HEK293 (cell line): ENCODE results near the gene MAP3K15.

Experiments used
- CTCF ChIA-PET: fragments of 350-600 bp; formaldehyde crosslinking; extraction: SDS; loops from one replicate; lab custom pipeline; 2021; ENCODE audit warnings: antibody characterized with exemption; lab: Yijun Ruan, JAX
- POLR2A ChIA-PET: fragments of 300-600 bp; formaldehyde crosslinking; extraction: SDS; loops from one replicate; lab custom pipeline; 2020; ENCODE audit warnings: antibody characterized with exemption, inconsistent platforms; lab: Yijun Ruan, JAX
- H3K27ac ChIP-seq: fragments of 200-500 bp; sonication (Bioruptor generic); 2 replicates; pipeline ENCODE4 v1.5.1; 2014; ENCODE audit warnings: low read depth, low read length, control low read depth, inconsistent platforms; ENCODE audit errors: extremely low read depth
- H3K36me3 ChIP-seq, 2 experiments: fragments of 200-500 bp in 1 of 2; sonication (Bioruptor generic) in 1 of 2; 1 replicate in 1 of 2; 2 replicates in 1 of 2; pipeline ENCODE4 v1.5.1; 2014 to 2017; ENCODE audit warnings: inconsistent platforms in 2 of 2, low read length in 2 of 2; ENCODE audit not compliant: control insufficient read depth in 2 of 2, insufficient read depth in 1 of 2
- H3K4me1 ChIP-seq: fragments of 200-500 bp; sonication (Bioruptor generic); 2 replicates; pipeline ENCODE4 v1.5.1; 2014; ENCODE audit warnings: mild to moderate bottlenecking, low read length, inconsistent platforms; ENCODE audit not compliant: control insufficient read depth, insufficient read depth
- H3K4me3 ChIP-seq: 2 replicates; pipeline ENCODE4 v1.5.1; 2011; ENCODE audit warnings: low read depth, mild to moderate bottlenecking, control low read depth, low read length, moderate library complexity
- H3K9me3 ChIP-seq: fragments of 200-500 bp; sonication (Bioruptor generic); 2 replicates; pipeline ENCODE4 v1.5.1; 2014; ENCODE audit warnings: low read depth, low read length, inconsistent platforms; ENCODE audit not compliant: control insufficient read depth, insufficient read depth
- GLIS2 ChIP-seq: fragments of 450-650 bp; formaldehyde crosslinking; IDR thresholded peaks from 2 replicates; pipeline ENCODE4 v1.5.1; 2016; ENCODE audit warnings: missing biosample characterization, missing genetic modification characterization
- KLF16 ChIP-seq: fragments of 450-650 bp; formaldehyde crosslinking; IDR thresholded peaks from 2 replicates; pipeline ENCODE4 v1.5.1; 2017; ENCODE audit warnings: missing biosample characterization, missing genetic modification characterization
- OVOL3 ChIP-seq: fragments of 450-650 bp; formaldehyde crosslinking; IDR thresholded peaks from 2 replicates; pipeline ENCODE4 v1.5.1; 2016; ENCODE audit warnings: missing biosample characterization, missing genetic modification characterization
- SCRT2 ChIP-seq: fragments of 450-650 bp; formaldehyde crosslinking; IDR thresholded peaks from 2 replicates; pipeline ENCODE4 v1.5.1; 2016; ENCODE audit warnings: missing biosample characterization, missing genetic modification characterization
- TRIM28 ChIP-seq: IDR thresholded peaks from 2 replicates; pipeline ENCODE4 v1.6.1; 2011; ENCODE audit warnings: low read length, control low read depth, borderline replicate concordance
- ZIC2 ChIP-seq: fragments of 450-650 bp; formaldehyde crosslinking; IDR thresholded peaks from 2 replicates; pipeline ENCODE4 v1.5.1; 2016; ENCODE audit warnings: missing biosample characterization, missing genetic modification characterization
- ZNF138 ChIP-seq: fragments of 450-650 bp; formaldehyde crosslinking; IDR thresholded peaks from 2 replicates; pipeline ENCODE4 v1.5.1; 2016; ENCODE audit warnings: missing biosample characterization, missing genetic modification characterization, borderline replicate concordance
- ZNF16 ChIP-seq: fragments of 450-650 bp; formaldehyde crosslinking; IDR thresholded peaks from 2 replicates; pipeline ENCODE4 v1.5.1; 2016; ENCODE audit warnings: low read depth, missing biosample characterization, missing genetic modification characterization
- ZNF202 ChIP-seq: fragments of 450-650 bp; formaldehyde crosslinking; IDR thresholded peaks from 2 replicates; pipeline ENCODE4 v1.5.1; 2016; ENCODE audit warnings: missing biosample characterization, missing genetic modification characterization, borderline replicate concordance
- ZNF239 ChIP-seq: fragments of 450-650 bp; formaldehyde crosslinking; IDR thresholded peaks from 2 replicates; pipeline ENCODE4 v1.5.1; 2016; ENCODE audit warnings: missing biosample characterization, missing genetic modification characterization
- ZNF248 ChIP-seq: fragments of 450-650 bp; formaldehyde crosslinking; IDR thresholded peaks from 2 replicates; pipeline ENCODE4 v1.5.1; 2017; ENCODE audit warnings: missing biosample characterization, missing genetic modification characterization
- ZNF621 ChIP-seq: fragments of 450-650 bp; formaldehyde crosslinking; IDR thresholded peaks from 2 replicates; pipeline ENCODE4 v1.5.1; 2017; ENCODE audit warnings: missing biosample characterization, missing genetic modification characterization
- ZNF792 ChIP-seq: fragments of 450-650 bp; formaldehyde crosslinking; IDR thresholded peaks from 2 replicates; pipeline ENCODE4 v1.5.1; 2016; ENCODE audit warnings: missing biosample characterization, missing genetic modification characterization
- ZNF843 ChIP-seq: fragments of 450-650 bp; formaldehyde crosslinking; IDR thresholded peaks from 2 replicates; pipeline ENCODE4 v1.5.1; 2016; ENCODE audit warnings: missing biosample characterization, missing genetic modification characterization
- ZSCAN23 ChIP-seq: fragments of 450-650 bp; formaldehyde crosslinking; IDR thresholded peaks from 2 replicates; pipeline ENCODE4 v1.5.1; 2016; ENCODE audit warnings: missing biosample characterization, missing genetic modification characterization
- TF ChIP-seq, protein P1 (sequence below): fragments of 450-650 bp; formaldehyde crosslinking; IDR thresholded peaks from 2 replicates; pipeline ENCODE4 v1.5.1; 2016; ENCODE audit warnings: missing biosample characterization, missing genetic modification characterization
- TF ChIP-seq, protein P2 (sequence below): fragments of 450-650 bp; IDR thresholded peaks from 2 replicates; pipeline ENCODE4 v1.5.1; 2018; ENCODE audit warnings: missing biosample characterization, missing genetic modification characterization
- TF ChIP-seq, protein P3 (sequence below): fragments of 450-650 bp; formaldehyde crosslinking; IDR thresholded peaks from 2 replicates; pipeline ENCODE4 v1.5.1; 2016; ENCODE audit warnings: missing biosample characterization, missing genetic modification characterization

MAP3K15 gene

DNA sequence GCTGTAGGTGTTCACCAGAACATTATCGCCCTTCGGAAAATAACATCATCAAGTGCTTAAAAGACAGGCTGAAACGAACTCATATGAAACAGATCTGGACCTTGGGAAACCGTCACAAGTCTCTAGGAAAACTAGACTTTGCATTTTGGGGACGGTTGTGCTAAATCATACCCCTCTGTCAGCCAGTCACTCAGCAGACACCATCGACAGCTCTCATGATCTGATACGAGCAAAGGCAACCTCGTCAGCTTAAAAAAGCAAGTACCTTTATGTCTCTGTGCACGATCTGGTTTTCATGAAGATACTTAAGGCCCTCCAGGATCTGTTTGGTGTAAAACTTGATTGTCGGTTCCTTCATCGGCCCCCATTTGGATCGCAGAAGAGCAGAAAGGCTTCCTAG is 123.2 kb downstream of the MAP3K15 start:
- Histone ChIP-seq H3K9me3 (no peaks in the 10 kb centered on the region), H3K4me3 (no peak overlapping the region), H3K27ac (no peak overlapping the region), H3K4me1 (no peaks in the 10 kb centered on the region), H3K36me3 (peaks cover 0 to 22% of the 10 kb centered on the region in 2 experiments; a peak in 2 of 3 replicates)
- POLR2A ChIA-PET: no interaction called here
- no peak for TF ChIP-seq GLIS2 (tag by site-specific recombination)
- TF ChIP-seq, protein P1, sequence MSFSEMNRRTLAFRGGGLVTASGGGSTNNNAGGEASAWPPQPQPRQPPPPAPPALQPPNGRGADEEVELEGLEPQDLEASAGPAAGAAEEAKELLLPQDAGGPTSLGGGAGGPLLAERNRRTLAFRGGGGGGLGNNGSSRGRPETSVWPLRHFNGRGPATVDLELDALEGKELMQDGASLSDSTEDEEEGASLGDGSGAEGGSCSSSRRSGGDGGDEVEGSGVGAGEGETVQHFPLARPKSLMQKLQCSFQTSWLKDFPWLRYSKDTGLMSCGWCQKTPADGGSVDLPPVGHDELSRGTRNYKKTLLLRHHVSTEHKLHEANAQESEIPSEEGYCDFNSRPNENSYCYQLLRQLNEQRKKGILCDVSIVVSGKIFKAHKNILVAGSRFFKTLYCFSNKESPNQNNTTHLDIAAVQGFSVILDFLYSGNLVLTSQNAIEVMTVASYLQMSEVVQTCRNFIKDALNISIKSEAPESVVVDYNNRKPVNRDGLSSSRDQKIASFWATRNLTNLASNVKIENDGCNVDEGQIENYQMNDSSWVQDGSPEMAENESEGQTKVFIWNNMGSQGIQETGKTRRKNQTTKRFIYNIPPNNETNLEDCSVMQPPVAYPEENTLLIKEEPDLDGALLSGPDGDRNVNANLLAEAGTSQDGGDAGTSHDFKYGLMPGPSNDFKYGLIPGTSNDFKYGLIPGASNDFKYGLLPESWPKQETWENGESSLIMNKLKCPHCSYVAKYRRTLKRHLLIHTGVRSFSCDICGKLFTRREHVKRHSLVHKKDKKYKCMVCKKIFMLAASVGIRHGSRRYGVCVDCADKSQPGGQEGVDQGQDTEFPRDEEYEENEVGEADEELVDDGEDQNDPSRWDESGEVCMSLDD (tag by site-specific recombination): no peak
- TF ChIP-seq ZNF239 (tag by site-specific recombination): no peak
- TF ChIP-seq ZNF621 (tag by site-specific recombination): no peak
- TF ChIP-seq ZNF202: no peak
- no peak for TF ChIP-seq ZNF16 (tag by site-specific recombination)
- TF ChIP-seq KLF16 (tag by site-specific recombination): no peak
- TF ChIP-seq ZIC2 (tag by site-specific recombination): no peak
- no peak for TF ChIP-seq ZNF792 (tag by site-specific recombination)
- TF ChIP-seq ZNF138 (tag by site-specific recombination): no peak
- no peak for TF ChIP-seq ZSCAN23 (tag by site-specific recombination)
- TF ChIP-seq, protein P2, sequence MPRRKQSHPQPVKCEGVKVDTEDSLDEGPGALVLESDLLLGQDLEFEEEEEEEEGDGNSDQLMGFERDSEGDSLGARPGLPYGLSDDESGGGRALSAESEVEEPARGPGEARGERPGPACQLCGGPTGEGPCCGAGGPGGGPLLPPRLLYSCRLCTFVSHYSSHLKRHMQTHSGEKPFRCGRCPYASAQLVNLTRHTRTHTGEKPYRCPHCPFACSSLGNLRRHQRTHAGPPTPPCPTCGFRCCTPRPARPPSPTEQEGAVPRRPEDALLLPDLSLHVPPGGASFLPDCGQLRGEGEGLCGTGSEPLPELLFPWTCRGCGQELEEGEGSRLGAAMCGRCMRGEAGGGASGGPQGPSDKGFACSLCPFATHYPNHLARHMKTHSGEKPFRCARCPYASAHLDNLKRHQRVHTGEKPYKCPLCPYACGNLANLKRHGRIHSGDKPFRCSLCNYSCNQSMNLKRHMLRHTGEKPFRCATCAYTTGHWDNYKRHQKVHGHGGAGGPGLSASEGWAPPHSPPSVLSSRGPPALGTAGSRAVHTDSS: no peak
- CTCF ChIA-PET: interaction anchor here (0.8 kb wide), 1 partner anchor 9 kb away, joined by 3 read pairs; no protein-coding TSS in a partner anchor

DNA sequence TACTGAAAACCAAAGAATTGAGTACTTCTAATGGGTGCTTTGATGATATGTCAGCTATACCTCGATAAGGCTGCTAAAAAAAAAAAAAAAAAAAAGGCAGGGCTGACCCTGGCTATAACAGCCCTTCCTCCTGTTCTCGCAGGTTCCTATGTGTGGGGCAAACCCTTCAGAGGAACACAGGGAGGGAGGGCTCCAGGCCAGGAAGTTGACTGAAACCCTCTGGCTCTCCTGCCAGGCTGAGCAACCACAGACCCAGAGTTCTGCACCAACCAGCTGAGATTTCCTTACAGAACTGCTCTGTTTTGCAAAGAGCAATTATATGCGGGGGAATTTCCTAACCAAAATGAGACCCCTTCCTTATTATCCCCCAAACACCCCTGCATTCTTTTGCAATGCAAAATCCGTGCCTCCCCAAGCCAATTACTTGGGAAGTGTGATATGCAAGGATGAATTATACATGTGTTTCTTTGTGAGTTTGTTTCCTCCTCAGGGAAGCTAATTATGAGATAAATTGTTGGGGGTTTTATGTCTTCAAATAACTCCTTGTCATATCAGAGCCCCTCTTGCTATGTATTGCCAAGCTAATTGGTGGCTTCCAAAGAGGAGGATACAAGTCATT is 126.0 kb downstream of the MAP3K15 start:
- CTCF ChIA-PET: interaction anchor here (0.6 to 1.6 kb wide), 4 partner anchors 13 to 640 kb away, joined by 3 to 6 read pairs (median 3); no protein-coding TSS in a partner anchor
- H3K27ac ChIP-seq: no peak overlapping the region
- H3K36me3 ChIP-seq: peaks cover 0 to 22% of the 10 kb centered on the region in 2 experiments; a peak in 2 of 3 replicates
- H3K4me1 ChIP-seq: no peaks in the 10 kb centered on the region
- TF ChIP-seq ZNF248 (tag by site-specific recombination) (no peak), TRIM28 (no peak), OVOL3 (tag by site-specific recombination) (no peak), SCRT2 (no peak), ZNF792 (tag by site-specific recombination) (no peak), ZNF843 (tag by site-specific recombination) (no peak)
- TF ChIP-seq, protein P2: no peak
- TF ChIP-seq, protein P3, sequence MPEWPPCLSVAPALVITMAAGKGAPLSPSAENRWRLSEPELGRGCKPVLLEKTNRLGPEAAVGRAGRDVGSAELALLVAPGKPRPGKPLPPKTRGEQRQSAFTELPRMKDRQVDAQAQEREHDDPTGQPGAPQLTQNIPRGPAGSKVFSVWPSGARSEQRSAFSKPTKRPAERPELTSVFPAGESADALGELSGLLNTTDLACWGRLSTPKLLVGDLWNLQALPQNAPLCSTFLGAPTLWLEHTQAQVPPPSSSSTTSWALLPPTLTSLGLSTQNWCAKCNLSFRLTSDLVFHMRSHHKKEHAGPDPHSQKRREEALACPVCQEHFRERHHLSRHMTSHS (tag by site-specific recombination): no peak
- POLR2A ChIA-PET: no interaction called here
- no peak overlapping the region for H3K4me3 ChIP-seq
- no peaks in the 10 kb centered on the region for H3K9me3 ChIP-seq
